IMR-90 (cell line): ENCODE results near the gene C2CD4D.

Experiments
- CHD1 ChIP-seq: IDR thresholded peaks from 2 replicates; pipeline ENCODE4 v1.6.1; 2012; ENCODE audit warnings: low read depth, low read length, improper control_type of control experiment
- CTCF ChIP-seq: conservative IDR thresholded peaks from 2 replicates; pipeline ENCODE4 v1.5.1; 2012; ENCODE audit warnings: mild to moderate bottlenecking, low read depth, low read length, improper control_type of control experiment
- MXI1 ChIP-seq: IDR thresholded peaks from 2 replicates; pipeline ENCODE4 v1.6.1; 2012; ENCODE audit warnings: low read depth, mild to moderate bottlenecking, low read length, moderate library complexity, borderline replicate concordance
- POLR2A ChIP-seq: IDR thresholded peaks from 2 replicates; pipeline ENCODE4 v1.6.1; 2012; ENCODE audit warnings: mild to moderate bottlenecking, low read depth, low read length
- RCOR1 ChIP-seq: IDR thresholded peaks from 2 replicates; pipeline ENCODE4 v1.6.1; 2012; ENCODE audit warnings: mild to moderate bottlenecking, low read length, improper control_type of control experiment; ENCODE audit not compliant: insufficient replicate concordance

DNA sequence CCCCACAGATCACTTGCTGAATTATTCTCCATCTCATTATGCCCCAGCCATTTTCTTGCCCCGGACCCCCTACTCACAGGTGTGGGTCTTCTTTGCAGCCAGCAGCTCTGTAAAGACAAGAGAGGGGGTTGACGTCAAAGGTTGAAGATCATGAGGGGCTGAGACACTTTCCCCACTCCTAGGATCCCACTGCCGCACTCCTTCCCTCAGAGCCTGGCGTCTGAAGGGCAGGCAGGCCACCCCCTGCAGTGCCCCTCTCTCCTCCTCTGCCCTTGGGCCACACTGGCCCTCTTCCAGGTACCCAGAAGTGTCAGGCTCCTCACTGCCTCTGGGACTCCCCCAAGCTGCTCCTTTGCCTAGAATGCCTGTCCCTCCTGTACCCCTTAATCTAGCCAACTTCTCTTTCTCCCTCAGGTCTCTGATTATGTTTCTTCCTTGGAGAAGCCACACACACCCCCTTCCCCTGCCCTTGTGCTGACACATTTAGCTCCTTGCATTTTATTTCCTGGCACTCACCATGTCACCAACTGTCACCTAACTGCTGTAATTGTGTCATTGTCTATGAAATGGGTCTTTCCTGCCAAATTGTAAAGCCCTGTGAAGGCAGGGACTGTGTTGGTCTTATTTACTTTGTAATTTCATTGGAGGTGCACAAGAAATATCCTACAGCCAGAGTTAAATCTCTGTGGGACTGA, 10.1 kb downstream of the C2CD4D start:
- no peak for TF ChIP-seq CTCF
- no peak for TF ChIP-seq POLR2A
- no peak for TF ChIP-seq CHD1
- TF ChIP-seq MXI1, result no peak
- TF ChIP-seq RCOR1, result no peak
